Tibial artery (tissue), 4 donors: ENCODE results near the gene GCNT1.

Source experiments
- DNase-seq, 2 donors: peaks; one replicate each; pipeline ENCODE4 v3.0.0-alpha.2; 2019
- H3K27ac ChIP-seq, 2 donors: fragments of 200-600 bp; sonication (generic) in 1 of 2; 1 replicate in 1 of 2; 2 replicates in 1 of 2; pipeline ENCODE4 v1.5.1; 2018 to 2019; ENCODE audit warnings: mild to moderate bottlenecking in 1 of 2
- H3K27me3 ChIP-seq, 2 donors: fragments of 200-600 bp; sonication (generic) in 1 of 2; one replicate each; pipeline versions ENCODE4 v1.5.1 to v1.6.0; 2016 to 2019
- H3K36me3 ChIP-seq, 3 donors: fragments of 200-600 bp; sonication (generic) in 2 of 3; one replicate each; pipeline ENCODE4 v1.5.1; 2016 to 2019; ENCODE audit warnings: mild to moderate bottlenecking in 2 of 3
- H3K4me1 ChIP-seq, 4 donors: fragments of 200-600 bp; sonication (generic) in 2 of 4; 1 replicate in 3 of 4; 2 replicates in 1 of 4; pipeline ENCODE4 v1.5.1; 2016 to 2019
- H3K4me3 ChIP-seq, 2 donors: fragments of 200-600 bp; sonication (generic) in 1 of 2; 1 replicate in 1 of 2; 2 replicates in 1 of 2; pipeline ENCODE4 v1.5.1; 2018 to 2019; ENCODE audit warnings: mild to moderate bottlenecking in 2 of 2
- H3K9me3 ChIP-seq, 3 donors: fragments of 200-600 bp; sonication (generic) in 1 of 3; one replicate each; pipeline ENCODE4 v1.5.1; 2016 to 2019
- intact Hi-C: fragments of 100-400 bp; cut with DNase I; formaldehyde crosslinking; loops from one replicate; pipeline ENCODE4 v1.15.0; 2023; ENCODE audit warnings: low total_unique reads
- TF ChIP-seq, protein P1 (sequence below), 2 experiments: fragments of 200-600 bp in 1 of 2; fragments of 450-650 bp in 1 of 2; IDR thresholded peaks; one replicate each; pipeline ENCODE4 v1.5.1; 2017 to 2019; ENCODE audit warnings: antibody characterized with exemption in 2 of 2, mild to moderate bottlenecking in 1 of 2, moderate library complexity in 1 of 2

Gene GCNT1

DNA sequence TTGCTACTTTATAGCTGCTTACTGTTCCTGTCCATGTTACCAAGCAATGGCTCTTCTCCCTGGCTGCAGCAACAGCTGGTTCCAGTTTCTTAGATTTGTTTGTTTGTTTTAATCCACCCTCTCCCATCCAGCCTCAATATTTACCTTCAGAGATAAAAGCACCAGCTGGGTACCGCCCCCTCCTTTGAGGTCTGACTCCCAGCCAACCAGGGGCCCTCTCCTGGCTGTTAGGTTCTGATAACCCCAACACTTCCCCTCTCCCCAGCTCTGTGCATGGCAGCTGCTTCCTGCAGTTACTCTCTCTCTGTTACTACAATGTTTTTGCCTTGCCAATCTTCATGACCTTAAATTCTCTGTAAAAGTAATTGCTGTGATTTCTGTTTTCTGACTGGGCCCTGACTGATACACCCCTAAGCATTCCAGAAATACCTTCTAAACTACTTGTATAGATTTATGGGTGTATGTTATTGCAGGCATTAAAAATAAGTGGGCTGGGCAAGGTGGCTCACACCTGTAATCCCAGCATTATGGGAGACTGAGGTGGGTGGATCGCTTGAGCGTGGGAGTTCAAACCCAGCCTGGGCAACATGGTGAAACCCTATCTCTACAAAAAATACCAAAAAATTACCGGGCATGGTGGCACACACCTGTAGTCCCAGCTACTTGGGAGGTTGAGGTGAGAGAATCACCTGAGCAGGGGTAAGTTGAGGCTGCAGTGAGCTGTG, 2.6 kb upstream of the GCNT1 start:
- Histone ChIP-seq H3K27ac (no peak overlapping the region), H3K27me3 (no peaks in the 10 kb centered on the region), H3K9me3 (no peaks in the 10 kb centered on the region), H3K4me1 (peaks cover 0 to 20% (median 10%) of the 10 kb centered on the region in 4 donors), H3K36me3 (no peaks in the 10 kb centered on the region), H3K4me3 (no peak overlapping the region)
- DNase-seq: peak in 1 of 2 donors; percentile 38
- TF ChIP-seq, protein P1, sequence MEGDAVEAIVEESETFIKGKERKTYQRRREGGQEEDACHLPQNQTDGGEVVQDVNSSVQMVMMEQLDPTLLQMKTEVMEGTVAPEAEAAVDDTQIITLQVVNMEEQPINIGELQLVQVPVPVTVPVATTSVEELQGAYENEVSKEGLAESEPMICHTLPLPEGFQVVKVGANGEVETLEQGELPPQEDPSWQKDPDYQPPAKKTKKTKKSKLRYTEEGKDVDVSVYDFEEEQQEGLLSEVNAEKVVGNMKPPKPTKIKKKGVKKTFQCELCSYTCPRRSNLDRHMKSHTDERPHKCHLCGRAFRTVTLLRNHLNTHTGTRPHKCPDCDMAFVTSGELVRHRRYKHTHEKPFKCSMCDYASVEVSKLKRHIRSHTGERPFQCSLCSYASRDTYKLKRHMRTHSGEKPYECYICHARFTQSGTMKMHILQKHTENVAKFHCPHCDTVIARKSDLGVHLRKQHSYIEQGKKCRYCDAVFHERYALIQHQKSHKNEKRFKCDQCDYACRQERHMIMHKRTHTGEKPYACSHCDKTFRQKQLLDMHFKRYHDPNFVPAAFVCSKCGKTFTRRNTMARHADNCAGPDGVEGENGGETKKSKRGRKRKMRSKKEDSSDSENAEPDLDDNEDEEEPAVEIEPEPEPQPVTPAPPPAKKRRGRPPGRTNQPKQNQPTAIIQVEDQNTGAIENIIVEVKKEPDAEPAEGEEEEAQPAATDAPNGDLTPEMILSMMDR (IDR thresholded peaks at IDR 0.05): no peak
- intact Hi-C loops: no loop called here

DNA sequence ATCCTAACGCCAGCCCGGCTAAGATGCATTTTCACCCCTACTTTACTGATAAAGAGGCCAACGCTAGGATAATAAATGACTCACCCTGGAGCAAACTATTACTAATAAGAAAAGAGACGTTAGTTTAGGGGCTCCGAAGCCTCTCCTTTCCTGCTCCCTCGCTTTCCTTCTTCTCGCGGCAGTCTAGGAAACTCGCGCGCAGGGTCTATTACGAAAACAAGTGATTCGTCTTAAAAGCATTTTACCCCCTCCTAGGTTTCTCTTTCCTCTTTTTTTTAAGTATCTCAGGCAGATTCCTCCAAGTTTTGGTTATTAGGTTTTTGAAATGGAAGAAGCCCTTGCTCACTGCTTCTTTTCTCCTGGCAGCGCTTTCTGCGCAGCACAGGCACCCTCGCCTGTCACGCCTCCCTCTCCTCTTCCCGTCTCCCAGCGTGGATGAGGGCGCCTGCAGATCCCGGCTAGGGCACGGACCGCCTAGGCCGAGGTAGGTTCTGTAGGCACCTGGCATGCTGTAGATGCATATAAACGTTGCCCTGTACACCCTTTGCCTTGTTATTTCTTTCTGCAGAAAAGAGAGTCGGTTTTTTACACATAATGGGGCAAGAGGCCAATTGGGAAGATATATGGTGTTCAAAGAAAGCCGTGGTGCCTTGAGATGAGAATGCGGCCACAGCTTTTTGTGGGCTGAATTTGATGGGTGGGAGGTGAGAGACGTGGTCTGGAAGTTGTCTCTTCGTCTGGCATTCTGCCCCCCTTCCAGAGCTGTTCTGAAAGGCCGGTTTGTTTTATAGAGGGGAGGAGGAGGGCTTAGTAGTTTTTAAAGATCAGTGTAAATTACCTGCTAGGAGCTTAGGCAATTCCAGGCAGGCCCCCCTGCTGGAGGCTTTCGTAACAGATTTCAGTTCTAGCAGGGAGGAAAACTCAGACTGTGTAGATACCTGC, 983 bp downstream of the GCNT1 start:
- intact Hi-C loops: no loop called here
- Histone ChIP-seq H3K27ac (peak overlapping the region; percentile 9 to 32), H3K36me3 (no peaks in the 10 kb centered on the region), H3K4me1 (peaks cover 0 to 20% (median 10%) of the 10 kb centered on the region in 4 donors), H3K27me3 (no peaks in the 10 kb centered on the region), H3K4me3 (peak overlapping the region; percentile 52 to 74), H3K9me3 (no peaks in the 10 kb centered on the region)
- TF ChIP-seq, protein P1 (IDR thresholded peaks at IDR 0.05): no peak
- DNase-seq: peak; percentile 26 to 66

DNA sequence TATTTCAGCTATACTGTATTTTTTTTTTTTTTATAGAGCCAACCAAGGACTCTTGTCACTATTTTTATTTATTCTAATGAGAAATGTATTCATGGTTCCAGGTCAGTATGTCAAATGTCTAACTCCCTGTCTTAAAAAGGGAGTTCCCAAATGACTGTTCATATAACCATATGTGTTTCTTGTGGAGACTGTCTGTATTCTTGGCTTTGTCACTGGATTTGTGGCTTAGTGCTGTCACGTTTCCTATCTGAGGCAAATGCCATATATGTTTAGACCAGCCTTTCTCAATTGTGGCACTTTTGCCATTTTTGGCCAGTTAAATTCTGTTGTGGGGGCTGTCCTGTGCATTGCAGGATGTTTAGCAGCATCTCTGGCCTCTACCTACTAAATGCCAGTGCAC, 3.1 kb downstream of the GCNT1 start:
- intact Hi-C loops: no loop called here
- Histone ChIP-seq H3K4me3 (no peak overlapping the region), H3K4me1 (peaks cover 0 to 20% (median 10%) of the 10 kb centered on the region in 4 donors), H3K36me3 (no peaks in the 10 kb centered on the region), H3K27me3 (no peaks in the 10 kb centered on the region), H3K9me3 (no peaks in the 10 kb centered on the region), H3K27ac (no peak overlapping the region)
- no peak for DNase-seq
- TF ChIP-seq, protein P1 (IDR thresholded peaks at IDR 0.05): no peak

DNA sequence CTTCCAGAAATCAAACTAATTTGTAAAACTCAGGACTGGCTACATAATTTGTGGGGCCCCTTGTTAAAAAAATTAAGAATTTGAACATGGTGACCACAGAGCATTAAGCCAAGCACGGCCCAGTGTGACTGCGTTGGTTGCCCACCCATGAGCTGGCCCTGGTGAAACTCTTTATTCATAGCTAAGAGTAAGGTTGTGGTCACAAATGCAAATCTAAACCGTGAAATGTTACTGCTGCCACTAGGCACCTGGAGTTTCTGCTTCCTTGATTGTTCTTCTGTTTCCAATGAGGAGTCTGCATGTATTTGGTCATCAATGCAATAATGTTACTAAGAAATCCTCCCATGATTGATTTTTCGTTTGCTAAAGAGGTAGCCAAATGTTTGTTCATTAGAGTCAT, 4.2 kb downstream of the GCNT1 start:
- intact Hi-C loops: no loop called here
- H3K36me3 ChIP-seq: no peaks in the 10 kb centered on the region
- H3K4me1 ChIP-seq: peaks cover 0 to 20% (median 10%) of the 10 kb centered on the region in 4 donors
- peaks cover 0 to under 1% of the 10 kb centered on the region in 2 donors for H3K27me3 ChIP-seq
- H3K9me3 ChIP-seq: no peaks in the 10 kb centered on the region
- H3K27ac ChIP-seq: no peak overlapping the region
- TF ChIP-seq, protein P1 (IDR thresholded peaks at IDR 0.05): no peak
- no peak for DNase-seq
- H3K4me3 ChIP-seq: no peak overlapping the region

DNA sequence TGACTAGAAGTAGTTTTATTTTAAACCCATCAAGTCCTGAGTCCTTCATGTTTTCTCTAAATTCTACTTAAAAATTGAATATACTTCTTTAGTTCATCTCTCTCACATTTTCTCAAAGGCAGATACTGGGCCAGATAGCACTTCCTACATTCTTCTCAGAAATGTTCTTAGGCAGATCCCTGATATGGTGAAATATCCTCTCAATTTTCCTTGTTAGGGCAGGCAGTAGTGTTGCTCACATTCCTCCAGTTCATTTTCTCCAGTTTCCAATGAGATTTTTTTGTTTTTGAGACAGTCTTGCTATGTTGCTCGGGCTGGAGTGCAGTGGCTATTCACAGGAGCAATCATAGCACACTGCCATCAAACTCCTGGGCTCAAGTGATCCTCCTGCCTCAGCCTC, 5.7 kb downstream of the GCNT1 start:
- intact Hi-C loops: no loop called here
- Histone ChIP-seq H3K27ac (no peak overlapping the region), H3K9me3 (no peaks in the 10 kb centered on the region), H3K4me1 (peaks cover 0 to 7% (median 7%) of the 10 kb centered on the region in 4 donors), H3K36me3 (no peaks in the 10 kb centered on the region), H3K4me3 (no peak overlapping the region), H3K27me3 (peaks cover 0 to 3% of the 10 kb centered on the region in 2 donors)
- TF ChIP-seq, protein P1 (IDR thresholded peaks at IDR 0.05): no peak
- no peak for DNase-seq
